ENCODE data around the gene AMOT.
A peak's percentile ranks its signal among the peaks of the same experiment; 100 is the strongest.
"Not testable (repeated sequence)": the region's sequence is repeated elsewhere in the genome, so short reads cannot be mapped to it uniquely, and the experiment has no call there.

The AMOT gene, protein sequence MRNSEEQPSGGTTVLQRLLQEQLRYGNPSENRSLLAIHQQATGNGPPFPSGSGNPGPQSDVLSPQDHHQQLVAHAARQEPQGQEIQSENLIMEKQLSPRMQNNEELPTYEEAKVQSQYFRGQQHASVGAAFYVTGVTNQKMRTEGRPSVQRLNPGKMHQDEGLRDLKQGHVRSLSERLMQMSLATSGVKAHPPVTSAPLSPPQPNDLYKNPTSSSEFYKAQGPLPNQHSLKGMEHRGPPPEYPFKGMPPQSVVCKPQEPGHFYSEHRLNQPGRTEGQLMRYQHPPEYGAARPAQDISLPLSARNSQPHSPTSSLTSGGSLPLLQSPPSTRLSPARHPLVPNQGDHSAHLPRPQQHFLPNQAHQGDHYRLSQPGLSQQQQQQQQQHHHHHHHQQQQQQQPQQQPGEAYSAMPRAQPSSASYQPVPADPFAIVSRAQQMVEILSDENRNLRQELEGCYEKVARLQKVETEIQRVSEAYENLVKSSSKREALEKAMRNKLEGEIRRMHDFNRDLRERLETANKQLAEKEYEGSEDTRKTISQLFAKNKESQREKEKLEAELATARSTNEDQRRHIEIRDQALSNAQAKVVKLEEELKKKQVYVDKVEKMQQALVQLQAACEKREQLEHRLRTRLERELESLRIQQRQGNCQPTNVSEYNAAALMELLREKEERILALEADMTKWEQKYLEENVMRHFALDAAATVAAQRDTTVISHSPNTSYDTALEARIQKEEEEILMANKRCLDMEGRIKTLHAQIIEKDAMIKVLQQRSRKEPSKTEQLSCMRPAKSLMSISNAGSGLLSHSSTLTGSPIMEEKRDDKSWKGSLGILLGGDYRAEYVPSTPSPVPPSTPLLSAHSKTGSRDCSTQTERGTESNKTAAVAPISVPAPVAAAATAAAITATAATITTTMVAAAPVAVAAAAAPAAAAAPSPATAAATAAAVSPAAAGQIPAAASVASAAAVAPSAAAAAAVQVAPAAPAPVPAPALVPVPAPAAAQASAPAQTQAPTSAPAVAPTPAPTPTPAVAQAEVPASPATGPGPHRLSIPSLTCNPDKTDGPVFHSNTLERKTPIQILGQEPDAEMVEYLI

DNA sequence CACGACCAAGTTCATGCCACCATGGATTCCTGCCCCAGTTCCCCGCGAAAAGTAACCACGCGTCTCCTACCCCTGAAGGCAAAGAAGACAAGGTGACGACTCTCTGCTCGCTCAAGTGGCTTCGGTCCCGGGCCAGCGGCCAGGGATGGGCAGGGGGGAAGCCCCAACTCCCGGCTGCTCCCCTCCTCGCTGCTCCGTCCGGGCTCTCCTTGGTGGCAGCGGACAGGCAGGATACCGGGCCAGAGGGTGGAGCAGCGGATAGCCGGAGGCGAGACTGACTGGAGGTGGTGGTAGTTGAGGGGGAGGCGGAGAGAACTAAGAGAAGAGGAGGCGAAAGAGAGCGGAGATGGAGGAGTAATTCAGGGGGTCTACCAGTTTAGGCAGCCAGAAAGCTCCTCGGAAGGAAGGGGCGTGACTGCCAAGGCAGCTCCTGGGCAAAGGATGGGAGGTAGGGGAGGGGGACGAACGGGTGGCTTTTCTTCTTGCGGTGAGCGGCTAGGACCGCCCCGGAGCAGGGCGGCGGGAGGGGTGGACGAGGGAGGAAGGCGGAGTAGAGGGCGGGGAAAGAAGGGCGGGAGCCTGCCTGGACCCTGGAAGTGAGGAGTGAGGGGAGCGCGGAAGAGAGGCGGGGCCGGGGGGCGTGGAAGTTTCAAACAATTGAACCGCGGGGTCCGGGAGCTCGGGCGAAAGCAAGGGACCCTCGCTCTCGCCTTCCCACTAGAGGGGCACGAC is at the start of gene AMOT:
Gene AMOT, minus strand, starts transcription at position 450 of the 732 bp plus-strand sequence. CDS start 17,705 bp downstream, outside the sequence.
- peak in 3 of 4 experiments; percentile 11 to 28 (median 26) for DNase-seq (ENCODE audit: low read depth in 4 of 4, low spot score in 1 of 4)

DNA sequence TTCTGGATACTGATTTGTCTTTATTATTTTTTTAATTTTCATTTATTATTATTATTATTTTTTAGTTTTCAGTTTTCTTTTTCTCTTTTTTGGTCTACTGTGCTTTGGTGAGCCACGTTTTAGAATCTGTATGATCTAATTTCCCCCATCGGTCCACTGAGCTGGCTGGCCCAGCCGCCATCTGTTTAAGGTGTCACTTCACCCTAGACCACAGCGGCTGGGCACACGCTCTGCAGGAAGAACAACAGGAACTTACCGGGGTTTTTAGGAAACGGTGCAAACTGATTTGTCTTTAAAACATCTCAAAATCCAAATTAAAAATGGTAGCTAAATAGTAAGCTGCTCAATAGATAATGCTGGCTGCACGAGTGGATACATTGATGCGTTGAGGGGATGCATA is 48.8 kb upstream of the AMOT start:
- DNase-seq (ENCODE audit: low read depth in 4 of 4, low spot score in 1 of 4), result no peak

DNA sequence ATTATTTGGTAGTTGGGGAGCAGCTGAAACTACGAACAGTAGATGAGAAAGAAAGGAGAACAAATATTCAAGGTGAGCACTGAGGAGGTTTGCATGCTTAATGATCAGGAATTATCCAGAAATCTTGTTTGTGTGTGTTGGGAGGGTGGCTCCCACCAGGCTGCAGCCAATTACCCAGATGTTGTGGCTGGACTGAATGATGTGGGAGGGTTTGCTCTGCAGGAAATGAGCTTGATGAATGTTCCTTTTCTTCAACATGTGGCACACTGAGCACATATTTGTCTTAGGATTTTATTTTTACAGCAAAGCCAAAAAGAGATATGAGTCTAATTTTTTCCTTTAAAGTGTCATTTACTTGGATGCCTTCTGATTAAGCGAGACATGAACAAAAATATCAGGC is 48.3 kb upstream of the AMOT start:
- no peak for DNase-seq (ENCODE audit: low read depth in 4 of 4, low spot score in 1 of 4)

DNA sequence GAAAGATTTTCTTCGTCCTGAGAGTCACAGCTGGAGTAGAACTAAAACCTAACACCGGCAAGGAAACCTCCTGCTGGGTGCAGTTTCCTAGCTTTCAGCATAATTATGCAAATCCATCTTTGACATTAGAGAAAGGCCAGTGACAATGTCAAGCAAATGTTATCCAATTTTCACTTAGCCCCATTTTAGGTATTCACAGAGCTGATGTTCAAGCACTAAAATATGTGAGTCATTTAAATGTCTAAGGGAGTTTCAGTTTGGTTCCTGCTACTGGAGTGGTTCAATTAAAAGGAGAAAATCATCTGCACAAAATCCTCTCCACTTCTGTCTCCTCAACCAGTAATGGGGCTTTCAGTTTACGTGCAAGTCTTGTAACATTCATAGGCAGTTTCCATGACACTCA is 37.1 kb upstream of the AMOT start:
- DNase-seq (ENCODE audit: low read depth in 4 of 4, low spot score in 1 of 4), result no peak

DNA sequence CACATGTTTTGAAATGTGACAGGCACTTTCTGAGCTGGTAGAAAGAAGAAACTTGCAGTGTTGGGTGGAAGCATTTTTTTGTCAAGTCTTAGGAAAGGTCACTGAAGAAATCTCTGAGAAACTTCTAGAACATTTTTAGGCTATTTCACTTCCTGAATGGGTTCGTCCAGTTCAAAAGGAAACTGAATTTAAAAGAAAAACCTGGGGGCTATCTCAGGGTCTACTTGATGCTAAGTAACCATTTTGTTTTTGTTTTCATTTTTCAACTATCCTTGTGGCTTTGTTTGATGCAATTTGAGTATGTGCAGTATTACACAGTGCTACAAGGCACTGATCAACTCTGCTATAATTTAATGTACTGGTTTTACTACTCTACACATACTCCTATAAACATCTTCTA is 34.0 kb upstream of the AMOT start:
- DNase-seq (ENCODE audit: low read depth in 4 of 4, low spot score in 1 of 4), result no peak

DNA sequence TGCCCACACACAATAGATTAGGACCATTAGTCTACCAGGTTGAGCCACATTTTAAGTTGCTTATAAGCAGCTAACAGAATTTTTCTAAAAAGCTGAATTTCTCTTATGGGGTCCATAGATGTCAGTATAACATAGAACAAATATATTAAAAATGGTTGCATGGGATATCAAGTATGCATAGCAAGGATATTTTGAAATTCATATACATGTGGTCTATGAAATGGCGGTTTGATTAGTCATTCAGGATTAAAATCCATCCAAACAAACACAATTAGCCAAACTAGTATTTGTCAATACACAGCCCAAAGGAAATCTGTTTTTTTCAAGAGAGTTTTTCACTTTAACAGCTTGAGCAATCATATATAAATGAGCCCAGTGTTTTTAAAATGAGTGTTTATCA is 33.5 kb upstream of the AMOT start:
- DNase-seq (ENCODE audit: low read depth in 4 of 4, low spot score in 1 of 4), result no peak

DNA sequence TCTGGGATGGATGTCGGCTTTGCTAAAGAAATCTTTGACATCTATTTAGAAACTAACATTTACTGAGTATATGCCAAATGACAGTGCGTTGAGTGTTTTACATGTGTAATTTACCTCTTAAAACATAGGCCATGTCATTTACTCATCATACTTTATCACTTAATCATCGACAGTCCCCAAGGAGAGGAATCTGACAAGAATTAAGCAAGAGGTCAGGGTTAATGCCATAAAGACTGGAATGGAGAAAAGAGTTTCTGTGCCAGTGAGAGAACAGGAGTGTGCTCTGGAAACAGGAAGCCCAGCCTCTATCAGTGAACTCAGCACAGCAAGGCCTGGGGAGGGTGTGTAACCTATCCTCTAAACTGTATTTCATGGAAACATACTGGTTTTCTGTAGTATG is 28.0 kb upstream of the AMOT start:
- DNase-seq (ENCODE audit: low read depth in 4 of 4, low spot score in 1 of 4), result no peak

DNA sequence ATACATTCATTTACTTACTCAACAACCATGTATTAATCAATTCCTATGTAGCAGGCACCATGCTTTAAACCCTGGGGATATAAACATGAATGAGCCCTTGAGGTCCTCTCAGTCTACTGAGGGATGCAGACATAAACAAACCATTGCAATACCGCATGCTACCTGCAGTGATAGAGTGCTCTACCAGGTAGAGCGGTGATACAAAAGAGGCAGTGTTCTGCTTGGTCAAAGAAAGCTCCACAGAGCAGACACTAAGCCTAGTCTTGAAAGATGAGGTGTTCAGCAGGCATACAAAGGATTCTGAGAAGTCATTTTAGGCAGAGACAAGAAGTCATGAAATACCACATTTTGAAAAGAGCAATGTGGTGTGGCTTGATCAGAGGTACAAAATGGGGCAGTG is 26.9 kb upstream of the AMOT start:
- DNase-seq (ENCODE audit: low read depth in 4 of 4, low spot score in 1 of 4), result no peak

DNA sequence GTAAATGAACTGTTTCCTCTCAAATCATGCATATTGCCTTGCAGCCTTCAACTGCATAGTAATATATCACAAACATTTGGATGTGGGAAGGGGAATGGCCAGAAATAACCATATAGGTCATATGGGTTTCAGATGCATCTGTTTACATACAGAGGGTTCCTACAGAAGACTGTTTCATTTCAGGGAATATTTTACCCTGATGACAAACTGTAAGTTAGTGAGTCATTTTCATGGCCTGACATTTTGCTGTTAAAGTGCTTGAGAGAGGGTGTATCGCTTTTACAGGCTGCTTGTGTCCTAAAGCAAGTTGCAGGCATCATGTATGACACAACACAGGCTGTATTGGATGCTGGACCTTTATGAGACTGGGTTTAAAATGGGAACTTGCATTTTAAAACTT is 25.5 kb upstream of the AMOT start:
- no peak for DNase-seq (ENCODE audit: low read depth in 4 of 4, low spot score in 1 of 4)

DNA sequence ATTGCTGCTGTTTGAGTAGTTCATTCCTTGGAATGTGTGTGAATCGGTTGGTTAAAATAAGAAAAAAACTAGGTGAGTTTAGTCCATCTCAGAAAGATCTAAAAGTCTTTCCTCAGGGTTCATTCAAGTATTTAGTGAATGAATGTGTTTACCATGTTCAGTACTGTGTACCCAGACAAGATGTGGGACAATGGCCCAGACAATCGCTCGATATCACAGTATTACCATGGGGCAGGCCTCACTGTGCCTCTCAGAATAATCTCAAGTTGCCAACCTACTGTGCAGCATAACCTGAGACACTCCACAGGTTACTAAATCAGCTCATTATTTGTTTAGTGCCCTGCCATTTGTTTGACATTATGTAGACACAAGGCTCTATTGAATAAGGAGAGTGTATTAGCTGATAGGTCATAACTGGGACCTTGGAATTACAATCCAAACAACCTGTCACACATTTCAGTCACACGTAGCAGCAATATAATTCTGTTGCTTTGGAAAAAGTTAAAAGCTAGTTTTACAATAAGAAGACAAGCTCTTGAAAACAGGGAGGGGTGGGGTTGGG is 24.9 kb upstream of the AMOT start:
- no peak for DNase-seq (ENCODE audit: low read depth in 4 of 4, low spot score in 1 of 4)

DNA sequence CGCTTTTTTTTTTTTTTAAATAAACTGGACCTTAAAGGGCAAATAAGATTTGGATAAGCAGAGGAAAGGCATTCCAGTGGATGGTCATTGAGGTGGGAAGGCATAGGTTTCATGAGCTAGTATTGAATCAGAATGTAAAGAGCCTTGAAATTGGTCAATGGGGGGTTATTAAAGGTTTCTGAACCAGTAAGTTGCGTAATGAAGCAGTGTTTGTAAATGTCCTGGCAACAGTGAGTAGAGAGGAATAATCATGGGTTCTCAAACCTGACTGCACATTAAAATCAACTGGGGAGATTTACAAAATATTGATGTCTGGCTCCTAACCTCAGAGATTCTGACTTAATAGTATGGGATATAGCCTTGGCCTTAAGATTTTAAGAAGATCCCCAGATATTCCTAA is 23.2 kb upstream of the AMOT start:
- DNase-seq (ENCODE audit: low read depth in 4 of 4, low spot score in 1 of 4), result no peak

DNA sequence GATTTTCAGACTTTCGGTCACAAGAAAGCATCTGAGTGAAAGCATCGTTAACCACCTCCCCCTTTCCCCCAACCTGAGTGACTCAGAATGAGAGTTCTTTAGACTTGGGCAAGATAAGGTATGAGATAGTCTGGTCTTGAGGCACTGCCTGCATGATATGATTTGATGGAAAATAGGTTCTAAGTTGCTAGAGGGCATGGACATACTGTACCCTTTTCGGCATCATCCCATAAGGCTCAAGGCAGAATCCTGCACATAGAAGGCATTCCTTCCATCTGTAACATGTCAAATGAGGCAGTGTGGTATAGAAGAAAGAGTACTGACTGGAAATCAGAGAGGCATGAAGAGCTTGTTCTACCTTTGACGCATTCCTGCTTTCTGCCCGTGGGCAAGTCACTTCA is 16.8 kb upstream of the AMOT start:
- DNase-seq (ENCODE audit: low read depth in 4 of 4, low spot score in 1 of 4), result no peak

DNA sequence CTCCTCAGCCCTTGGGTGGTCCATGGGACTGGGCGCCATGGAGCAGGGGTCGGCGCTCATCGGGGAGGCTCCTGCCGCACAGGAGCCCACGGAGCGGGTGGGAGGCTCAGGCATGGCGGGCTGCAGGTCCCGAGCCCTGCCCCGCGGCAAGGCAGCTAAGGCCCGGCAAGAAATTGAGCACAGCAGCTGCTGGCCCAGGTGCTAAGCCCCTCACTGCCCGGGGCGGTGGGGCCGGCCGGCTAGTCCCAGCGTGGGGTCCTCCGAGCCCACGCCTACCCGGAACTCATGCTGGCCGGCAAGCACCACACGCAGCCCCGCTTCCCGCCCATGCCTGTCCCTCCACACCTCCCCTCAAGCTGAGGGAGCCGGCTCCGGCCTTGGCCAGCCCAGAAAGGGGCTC is 14.3 kb upstream of the AMOT start:
- not testable (repeated sequence) for DNase-seq (ENCODE audit: low read depth in 4 of 4, low spot score in 1 of 4)

DNA sequence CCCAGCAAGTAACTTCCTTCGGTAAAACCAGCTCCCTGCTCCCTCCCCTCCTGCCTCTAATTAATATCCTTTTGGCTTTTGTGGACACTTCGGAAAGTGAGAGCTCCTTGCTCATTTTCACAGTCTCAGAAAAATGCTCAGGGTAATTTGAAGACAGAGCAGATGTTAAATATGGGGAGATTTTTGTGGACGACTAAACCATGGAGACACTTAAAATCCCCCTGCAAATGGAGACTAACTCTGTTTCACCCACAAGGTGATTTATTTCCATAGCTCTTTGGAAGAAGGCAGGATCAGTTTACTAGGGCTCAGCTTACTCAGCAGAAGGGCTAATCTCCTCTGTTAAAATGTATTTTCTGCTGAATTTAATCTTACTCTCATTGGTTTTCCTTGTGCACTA is 12.2 kb upstream of the AMOT start:
- DNase-seq (ENCODE audit: low read depth in 4 of 4, low spot score in 1 of 4), result no peak

DNA sequence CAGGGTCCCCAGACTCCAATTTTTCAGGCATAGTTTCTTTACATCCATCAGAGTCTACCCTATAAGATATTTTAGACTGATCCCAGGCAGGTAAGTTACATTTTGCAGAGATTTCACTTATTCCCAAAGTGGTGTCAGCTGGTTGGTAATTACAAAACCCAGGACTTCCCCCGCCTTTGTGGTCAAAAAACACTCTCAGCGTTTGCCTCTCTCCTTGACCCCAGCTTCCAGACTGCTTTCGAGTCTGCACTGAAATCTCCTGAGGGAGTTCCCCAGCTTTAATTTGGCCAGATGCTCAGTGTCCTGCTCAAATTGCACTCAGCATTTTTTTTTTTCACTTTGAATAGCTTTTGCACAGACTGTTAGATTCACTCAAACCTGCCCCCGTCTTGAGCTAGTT is 11.2 kb upstream of the AMOT start:
- no peak for DNase-seq (ENCODE audit: low read depth in 4 of 4, low spot score in 1 of 4)

DNA sequence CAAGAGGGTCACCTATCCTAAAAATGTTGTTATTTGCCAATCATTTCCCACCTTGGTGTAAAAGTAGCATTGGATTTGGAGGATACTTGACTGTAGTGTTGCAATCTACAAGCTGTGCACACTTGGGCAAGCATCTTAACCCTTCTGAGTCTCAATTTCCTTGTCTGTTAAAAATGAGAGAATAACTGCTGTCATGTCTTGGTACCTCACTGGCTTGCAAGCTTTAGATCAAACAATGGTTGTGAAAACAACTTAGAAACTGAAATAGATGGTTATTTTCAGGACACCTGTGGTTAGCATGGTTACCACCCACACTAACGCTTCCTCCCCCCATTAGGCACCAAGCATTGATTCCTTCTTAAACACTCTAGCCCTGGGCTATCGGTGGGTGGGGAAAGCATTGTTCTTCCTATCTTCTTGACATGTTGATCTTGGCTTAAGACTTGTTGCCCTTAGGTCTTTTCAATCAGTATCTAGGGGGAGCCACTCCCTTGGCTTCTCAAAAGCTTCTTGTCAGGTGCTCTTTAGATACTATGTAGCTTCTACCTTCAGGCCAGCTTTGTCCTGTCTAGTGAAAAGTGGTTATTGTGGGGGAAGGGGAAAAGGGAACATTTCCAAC is 10.6 kb upstream of the AMOT start:
- no peak for DNase-seq (ENCODE audit: low read depth in 4 of 4, low spot score in 1 of 4)

DNA sequence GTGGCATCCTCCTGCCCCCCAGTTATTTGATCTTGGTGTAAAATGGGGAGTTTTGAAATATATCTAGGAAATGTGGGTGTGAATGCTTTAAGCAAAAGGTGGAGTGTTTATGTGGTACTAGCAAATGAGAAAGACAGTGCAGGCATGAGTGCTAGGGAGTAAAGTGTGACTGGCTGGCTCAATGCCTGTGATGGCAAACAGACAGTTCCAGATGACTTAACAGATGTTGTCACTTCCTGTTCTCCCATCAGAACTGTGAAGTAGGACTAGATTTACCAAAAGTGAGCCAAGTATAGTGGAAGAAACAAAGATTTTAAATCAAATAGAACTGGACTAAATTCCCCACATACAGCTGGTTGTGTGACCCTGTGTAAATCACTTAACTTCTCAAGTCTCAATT is 8.4 kb upstream of the AMOT start:
- DNase-seq (ENCODE audit: low read depth in 4 of 4, low spot score in 1 of 4), result no peak

DNA sequence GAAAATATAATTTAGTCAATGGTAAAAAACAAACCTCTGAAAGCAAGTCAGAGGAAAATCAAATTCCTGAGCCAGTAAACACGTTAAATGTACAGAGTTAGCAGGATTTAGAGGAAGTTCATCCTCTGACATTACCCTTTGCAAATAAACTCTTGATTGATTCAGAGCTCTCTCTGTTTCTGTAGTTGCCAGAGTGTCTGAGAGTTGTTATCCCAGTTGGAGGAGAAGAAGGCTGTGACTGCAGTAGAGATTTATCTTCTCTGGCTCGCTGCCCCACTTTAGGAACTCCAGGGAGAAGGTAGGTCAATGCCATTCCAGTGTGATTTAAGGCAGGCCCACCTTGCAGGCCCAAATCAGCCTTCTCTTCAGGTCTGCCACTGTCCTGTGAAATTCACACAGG is 6.2 kb upstream of the AMOT start:
- DNase-seq (ENCODE audit: low read depth in 4 of 4, low spot score in 1 of 4), result no peak

DNA sequence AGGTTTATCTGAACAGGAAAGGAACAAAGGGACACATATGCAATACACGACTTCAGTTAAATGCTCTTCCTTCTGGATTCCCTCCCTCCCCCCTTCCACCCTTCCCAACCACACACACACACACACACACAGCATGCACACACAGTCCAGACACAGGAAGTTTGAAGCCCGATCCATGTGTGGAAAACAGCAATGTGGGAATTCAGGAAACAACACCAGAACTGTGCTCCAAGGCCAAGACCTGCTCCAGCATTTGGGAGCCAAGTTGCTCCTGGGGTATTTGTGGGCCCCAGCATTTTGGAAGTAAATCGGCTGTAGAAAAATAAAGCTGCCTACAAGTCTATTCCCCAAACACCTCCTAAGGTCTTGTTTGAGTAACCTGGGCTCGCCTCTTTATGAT is 5.6 kb upstream of the AMOT start:
- no peak for DNase-seq (ENCODE audit: low read depth in 4 of 4, low spot score in 1 of 4)

DNA sequence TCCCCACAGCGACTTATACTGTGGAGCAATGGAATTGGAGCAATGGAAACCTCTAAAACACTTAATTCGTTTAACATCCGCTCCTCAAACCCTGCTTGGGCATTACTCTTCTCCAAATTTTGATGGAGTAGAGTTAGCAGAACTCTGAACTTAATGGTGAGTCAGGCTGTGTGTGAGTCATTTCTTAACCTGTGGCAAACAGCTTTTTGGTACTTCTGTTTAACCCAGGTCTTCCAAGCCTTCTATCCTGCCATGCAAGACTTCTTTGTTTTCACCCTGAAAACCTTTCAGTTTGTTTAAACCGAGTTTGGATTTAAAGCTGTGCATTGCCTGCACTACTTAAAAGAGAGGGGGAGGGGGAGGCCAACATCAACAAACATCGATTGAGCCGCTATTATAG is 3.6 kb upstream of the AMOT start:
- DNase-seq (ENCODE audit: low read depth in 4 of 4, low spot score in 1 of 4), result no peak

DNA sequence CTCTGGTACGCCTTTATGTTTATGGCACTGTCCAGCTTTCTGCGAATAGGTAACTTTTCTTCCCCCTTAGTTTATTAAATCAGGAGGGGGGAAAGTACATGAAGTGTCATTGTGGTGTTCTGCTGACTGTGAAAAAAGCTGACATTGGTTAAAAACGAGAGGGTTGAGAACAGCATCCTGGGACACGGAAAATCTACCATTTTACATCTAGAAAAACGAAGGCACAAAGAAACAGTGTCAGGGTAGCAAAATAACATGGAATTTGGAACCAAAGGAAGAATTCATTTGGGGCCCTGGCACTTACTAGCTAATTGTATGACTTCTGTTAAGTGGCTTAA is 1.2 kb upstream of the AMOT start:
- DNase-seq (ENCODE audit: low read depth in 4 of 4, low spot score in 1 of 4), result no peak

Data from stimulated activated CD4-positive, alpha-beta T cell treated with anti-CD3 and anti-CD28 coated beads, Interleukin-1b, Interleukin-23, amount 100 ng/mL, for 24 hours (primary cell).